ENCODE data around the gene SLC6A19. TPM values are rescaled to one million over a fixed set of nuclear protein-coding genes. Genes with fewer than 3 reads are reported as not detected.
A peak's percentile ranks its signal among the peaks of the same experiment; 100 is the strongest.

The SLC6A19 gene
- total and polyA plus RNA-seq, 2 of the 13 experiments (the other 11 are each of a cell fraction or from before 2014, with no cell fraction given): 0.02 TPM; not detected in 1

DNA sequence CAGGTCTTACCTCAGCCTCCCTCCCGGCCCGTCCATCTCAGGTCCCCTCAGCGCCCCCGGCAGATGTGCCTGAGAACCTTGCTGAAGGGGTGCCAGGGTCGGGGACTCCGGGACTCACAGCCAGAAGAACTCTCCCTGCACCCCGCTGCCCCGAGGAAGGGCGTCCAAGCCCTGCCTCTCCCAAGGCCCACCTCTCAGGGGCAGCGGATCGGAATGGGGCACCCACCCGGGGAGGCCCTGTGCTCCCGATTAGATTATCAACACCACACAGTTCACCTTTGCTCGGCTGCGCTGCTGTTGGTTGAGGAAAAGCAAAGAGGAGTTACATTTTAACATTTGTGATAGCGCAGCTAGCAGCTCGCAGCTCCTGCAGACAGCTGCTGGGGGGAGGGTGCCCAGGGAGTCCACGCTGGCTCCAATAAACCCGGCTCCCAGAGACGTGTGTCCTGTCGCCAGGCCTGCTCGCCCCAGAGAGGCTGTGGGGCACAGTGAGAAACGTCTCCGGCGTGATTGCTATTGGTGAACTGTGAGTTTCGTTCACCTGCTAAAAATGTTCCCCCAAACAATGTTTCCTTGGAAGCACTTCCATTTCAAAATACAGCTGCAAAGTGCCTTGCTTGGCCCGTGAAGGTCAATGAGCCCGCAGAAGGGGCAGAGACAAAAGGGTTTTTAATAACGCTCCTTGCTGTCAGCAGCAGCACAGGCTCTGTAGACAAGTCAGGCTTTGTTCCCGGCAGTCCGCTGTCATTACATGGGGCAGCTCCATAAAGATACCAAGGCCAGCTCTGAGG, 18.6 kb upstream of the SLC6A19 start (continued):
- TF ChIP-seq, protein P1, sequence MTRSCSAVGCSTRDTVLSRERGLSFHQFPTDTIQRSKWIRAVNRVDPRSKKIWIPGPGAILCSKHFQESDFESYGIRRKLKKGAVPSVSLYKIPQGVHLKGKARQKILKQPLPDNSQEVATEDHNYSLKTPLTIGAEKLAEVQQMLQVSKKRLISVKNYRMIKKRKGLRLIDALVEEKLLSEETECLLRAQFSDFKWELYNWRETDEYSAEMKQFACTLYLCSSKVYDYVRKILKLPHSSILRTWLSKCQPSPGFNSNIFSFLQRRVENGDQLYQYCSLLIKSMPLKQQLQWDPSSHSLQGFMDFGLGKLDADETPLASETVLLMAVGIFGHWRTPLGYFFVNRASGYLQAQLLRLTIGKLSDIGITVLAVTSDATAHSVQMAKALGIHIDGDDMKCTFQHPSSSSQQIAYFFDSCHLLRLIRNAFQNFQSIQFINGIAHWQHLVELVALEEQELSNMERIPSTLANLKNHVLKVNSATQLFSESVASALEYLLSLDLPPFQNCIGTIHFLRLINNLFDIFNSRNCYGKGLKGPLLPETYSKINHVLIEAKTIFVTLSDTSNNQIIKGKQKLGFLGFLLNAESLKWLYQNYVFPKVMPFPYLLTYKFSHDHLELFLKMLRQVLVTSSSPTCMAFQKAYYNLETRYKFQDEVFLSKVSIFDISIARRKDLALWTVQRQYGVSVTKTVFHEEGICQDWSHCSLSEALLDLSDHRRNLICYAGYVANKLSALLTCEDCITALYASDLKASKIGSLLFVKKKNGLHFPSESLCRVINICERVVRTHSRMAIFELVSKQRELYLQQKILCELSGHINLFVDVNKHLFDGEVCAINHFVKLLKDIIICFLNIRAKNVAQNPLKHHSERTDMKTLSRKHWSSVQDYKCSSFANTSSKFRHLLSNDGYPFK (CRISPR knock-in tag; IDR thresholded peaks at IDR 0.05; ENCODE audit: borderline replicate concordance): peak; percentile 48; the same call in 1 of the 2 replicates
- TF ChIP-seq, protein P2, sequence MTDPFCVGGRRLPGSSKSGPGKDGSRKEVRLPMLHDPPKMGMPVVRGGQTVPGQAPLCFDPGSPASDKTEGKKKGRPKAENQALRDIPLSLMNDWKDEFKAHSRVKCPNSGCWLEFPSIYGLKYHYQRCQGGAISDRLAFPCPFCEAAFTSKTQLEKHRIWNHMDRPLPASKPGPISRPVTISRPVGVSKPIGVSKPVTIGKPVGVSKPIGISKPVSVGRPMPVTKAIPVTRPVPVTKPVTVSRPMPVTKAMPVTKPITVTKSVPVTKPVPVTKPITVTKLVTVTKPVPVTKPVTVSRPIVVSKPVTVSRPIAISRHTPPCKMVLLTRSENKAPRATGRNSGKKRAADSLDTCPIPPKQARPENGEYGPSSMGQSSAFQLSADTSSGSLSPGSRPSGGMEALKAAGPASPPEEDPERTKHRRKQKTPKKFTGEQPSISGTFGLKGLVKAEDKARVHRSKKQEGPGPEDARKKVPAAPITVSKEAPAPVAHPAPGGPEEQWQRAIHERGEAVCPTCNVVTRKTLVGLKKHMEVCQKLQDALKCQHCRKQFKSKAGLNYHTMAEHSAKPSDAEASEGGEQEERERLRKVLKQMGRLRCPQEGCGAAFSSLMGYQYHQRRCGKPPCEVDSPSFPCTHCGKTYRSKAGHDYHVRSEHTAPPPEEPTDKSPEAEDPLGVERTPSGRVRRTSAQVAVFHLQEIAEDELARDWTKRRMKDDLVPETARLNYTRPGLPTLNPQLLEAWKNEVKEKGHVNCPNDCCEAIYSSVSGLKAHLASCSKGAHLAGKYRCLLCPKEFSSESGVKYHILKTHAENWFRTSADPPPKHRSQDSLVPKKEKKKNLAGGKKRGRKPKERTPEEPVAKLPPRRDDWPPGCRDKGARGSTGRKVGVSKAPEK (CRISPR knock-in tag; IDR thresholded peaks at IDR 0.05; ENCODE audit: borderline replicate concordance): peak; percentile 54; the same call in 1 of the 2 replicates
- TF ChIP-seq, protein P3, sequence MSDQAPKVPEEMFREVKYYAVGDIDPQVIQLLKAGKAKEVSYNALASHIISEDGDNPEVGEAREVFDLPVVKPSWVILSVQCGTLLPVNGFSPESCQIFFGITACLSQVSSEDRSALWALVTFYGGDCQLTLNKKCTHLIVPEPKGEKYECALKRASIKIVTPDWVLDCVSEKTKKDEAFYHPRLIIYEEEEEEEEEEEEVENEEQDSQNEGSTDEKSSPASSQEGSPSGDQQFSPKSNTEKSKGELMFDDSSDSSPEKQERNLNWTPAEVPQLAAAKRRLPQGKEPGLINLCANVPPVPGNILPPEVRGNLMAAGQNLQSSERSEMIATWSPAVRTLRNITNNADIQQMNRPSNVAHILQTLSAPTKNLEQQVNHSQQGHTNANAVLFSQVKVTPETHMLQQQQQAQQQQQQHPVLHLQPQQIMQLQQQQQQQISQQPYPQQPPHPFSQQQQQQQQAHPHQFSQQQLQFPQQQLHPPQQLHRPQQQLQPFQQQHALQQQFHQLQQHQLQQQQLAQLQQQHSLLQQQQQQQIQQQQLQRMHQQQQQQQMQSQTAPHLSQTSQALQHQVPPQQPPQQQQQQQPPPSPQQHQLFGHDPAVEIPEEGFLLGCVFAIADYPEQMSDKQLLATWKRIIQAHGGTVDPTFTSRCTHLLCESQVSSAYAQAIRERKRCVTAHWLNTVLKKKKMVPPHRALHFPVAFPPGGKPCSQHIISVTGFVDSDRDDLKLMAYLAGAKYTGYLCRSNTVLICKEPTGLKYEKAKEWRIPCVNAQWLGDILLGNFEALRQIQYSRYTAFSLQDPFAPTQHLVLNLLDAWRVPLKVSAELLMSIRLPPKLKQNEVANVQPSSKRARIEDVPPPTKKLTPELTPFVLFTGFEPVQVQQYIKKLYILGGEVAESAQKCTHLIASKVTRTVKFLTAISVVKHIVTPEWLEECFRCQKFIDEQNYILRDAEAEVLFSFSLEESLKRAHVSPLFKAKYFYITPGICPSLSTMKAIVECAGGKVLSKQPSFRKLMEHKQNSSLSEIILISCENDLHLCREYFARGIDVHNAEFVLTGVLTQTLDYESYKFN (CRISPR knock-in tag; conservative IDR thresholded peaks at IDR 0.05): peak; percentile 87
- TF ChIP-seq NFE2 (CRISPR knock-in tag; IDR thresholded peaks at IDR 0.05): no peak
- no peak for TF ChIP-seq ZNF207 (IDR thresholded peaks at IDR 0.05; ENCODE audit: borderline replicate concordance)
- peak; percentile 16; the same call in 1 of the 2 replicates for TF ChIP-seq RBAK (CRISPR knock-in tag; IDR thresholded peaks at IDR 0.05)
- peak; percentile 76 for TF ChIP-seq PHF5A (CRISPR knock-in tag; IDR thresholded peaks at IDR 0.05; ENCODE audit: low read depth, unreplicated experiment)
- no peak for TF ChIP-seq ZNF7 (CRISPR knock-in tag; IDR thresholded peaks at IDR 0.05)
- 0 out of 2 replicates have a peak, but pooled peaks have one; percentile 70 for TF ChIP-seq NCOA1 (CRISPR knock-in tag; IDR thresholded peaks at IDR 0.05)
- no peak for TF ChIP-seq ELF4 (CRISPR knock-in tag; IDR thresholded peaks at IDR 0.05; ENCODE audit: borderline replicate concordance)
- TF ChIP-seq ZNF264 (CRISPR knock-in tag; IDR thresholded peaks at IDR 0.05): no peak
- TF ChIP-seq GATA4 (IDR thresholded peaks at IDR 0.05; ENCODE audit: borderline replicate concordance, low read depth): peak; percentile 51; the same call in 1 of the 2 replicates
- no peak for TF ChIP-seq AGO1 (IDR thresholded peaks at IDR 0.05; ENCODE audit: low read depth, low read length, poor library complexity, severe bottlenecking)
- TF ChIP-seq TBX2 (CRISPR knock-in tag; IDR thresholded peaks at IDR 0.05; ENCODE audit: borderline replicate concordance): peak; percentile 75
- TF ChIP-seq, protein P4, sequence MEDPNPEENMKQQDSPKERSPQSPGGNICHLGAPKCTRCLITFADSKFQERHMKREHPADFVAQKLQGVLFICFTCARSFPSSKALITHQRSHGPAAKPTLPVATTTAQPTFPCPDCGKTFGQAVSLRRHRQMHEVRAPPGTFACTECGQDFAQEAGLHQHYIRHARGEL (CRISPR knock-in tag; IDR thresholded peaks at IDR 0.05): no peak
- 0 out of 2 replicates have a peak, but pooled peaks have one; percentile 48 for TF ChIP-seq ZMYM4 (CRISPR knock-in tag; IDR thresholded peaks at IDR 0.05)
- TF ChIP-seq ZNF33B (CRISPR knock-in tag; IDR thresholded peaks at IDR 0.05): no peak

Measured in HepG2 (cell line).